22Rv1 (cell line): ENCODE measurements around the gene RTN4R.
A peak's percentile ranks its signal among the peaks of the same experiment; 100 is the strongest.

ENCODE experiments used
- H3K27ac ChIP-seq: fragments of 450-650 bp; 2 replicates; pipeline ENCODE4 v1.5.1; 2017
- ZFX ChIP-seq: fragments of 450-650 bp; IDR thresholded peaks from 2 replicates; pipeline ENCODE4 v1.6.1; 2017; ENCODE audit warnings: antibody characterized with exemption, borderline replicate concordance
- TF ChIP-seq, protein P1 (sequence below): fragments of 450-650 bp; IDR thresholded peaks from 2 replicates; pipeline ENCODE4 v1.5.1; 2017; ENCODE audit warnings: mild to moderate bottlenecking

RTN4R gene

DNA sequence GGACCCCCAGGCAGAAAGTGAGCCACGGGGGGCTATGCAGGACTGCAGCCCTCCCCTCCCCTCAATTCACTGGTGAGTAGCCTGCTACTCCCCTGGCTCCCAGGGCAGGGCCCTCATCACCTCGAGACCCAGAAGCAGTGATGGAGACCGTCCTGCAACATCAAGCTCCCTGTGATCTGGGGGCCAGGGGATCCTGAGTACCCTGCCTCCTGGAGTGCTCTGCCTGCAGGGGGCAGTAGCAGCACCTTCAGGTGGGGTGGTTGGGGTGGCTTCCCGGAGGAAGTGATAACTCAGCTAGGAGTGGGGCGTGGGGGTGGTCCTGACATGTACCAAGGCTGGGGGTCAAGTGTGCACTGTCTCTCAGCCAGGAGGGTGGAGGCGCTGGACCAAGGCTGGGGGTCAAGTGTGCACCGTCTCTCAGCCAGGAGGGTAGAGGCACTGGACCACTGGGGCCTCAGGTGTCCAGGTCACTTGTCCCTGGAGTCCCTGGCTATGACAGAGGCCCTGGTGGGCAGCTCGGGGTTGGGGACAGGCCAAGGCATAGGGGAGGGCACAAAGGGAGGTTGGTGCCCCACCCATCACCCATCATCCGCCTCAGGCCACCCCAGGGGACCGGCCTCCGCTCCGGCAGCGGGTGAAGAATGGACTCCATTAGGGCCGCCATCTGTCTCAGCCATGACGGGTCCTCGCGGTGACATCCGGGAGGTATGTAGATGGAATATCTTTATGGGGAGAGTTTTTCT is 9.4 kb downstream of the RTN4R start:
- no peak for TF ChIP-seq ZFX
- TF ChIP-seq, protein P1, sequence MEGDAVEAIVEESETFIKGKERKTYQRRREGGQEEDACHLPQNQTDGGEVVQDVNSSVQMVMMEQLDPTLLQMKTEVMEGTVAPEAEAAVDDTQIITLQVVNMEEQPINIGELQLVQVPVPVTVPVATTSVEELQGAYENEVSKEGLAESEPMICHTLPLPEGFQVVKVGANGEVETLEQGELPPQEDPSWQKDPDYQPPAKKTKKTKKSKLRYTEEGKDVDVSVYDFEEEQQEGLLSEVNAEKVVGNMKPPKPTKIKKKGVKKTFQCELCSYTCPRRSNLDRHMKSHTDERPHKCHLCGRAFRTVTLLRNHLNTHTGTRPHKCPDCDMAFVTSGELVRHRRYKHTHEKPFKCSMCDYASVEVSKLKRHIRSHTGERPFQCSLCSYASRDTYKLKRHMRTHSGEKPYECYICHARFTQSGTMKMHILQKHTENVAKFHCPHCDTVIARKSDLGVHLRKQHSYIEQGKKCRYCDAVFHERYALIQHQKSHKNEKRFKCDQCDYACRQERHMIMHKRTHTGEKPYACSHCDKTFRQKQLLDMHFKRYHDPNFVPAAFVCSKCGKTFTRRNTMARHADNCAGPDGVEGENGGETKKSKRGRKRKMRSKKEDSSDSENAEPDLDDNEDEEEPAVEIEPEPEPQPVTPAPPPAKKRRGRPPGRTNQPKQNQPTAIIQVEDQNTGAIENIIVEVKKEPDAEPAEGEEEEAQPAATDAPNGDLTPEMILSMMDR = peak; percentile 65
- H3K27ac ChIP-seq = no peak overlapping the region

DNA sequence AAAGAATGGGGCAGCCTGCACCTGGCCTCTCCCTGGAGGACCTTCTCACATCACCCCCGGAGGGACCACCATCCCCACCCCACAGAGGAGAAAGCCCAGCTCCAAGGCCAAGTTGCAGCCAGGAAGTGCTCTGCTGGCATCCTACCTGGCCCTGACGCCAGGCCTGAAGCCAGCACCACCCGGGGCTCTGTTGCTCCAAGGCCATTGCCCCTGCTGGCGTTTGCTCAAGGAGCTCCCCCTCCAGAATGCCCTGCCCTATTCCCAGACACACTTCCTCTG is 10.2 kb downstream of the RTN4R start:
- H3K27ac ChIP-seq = no peak overlapping the region
- TF ChIP-seq ZFX = no peak
- TF ChIP-seq, protein P1 = no peak

DNA sequence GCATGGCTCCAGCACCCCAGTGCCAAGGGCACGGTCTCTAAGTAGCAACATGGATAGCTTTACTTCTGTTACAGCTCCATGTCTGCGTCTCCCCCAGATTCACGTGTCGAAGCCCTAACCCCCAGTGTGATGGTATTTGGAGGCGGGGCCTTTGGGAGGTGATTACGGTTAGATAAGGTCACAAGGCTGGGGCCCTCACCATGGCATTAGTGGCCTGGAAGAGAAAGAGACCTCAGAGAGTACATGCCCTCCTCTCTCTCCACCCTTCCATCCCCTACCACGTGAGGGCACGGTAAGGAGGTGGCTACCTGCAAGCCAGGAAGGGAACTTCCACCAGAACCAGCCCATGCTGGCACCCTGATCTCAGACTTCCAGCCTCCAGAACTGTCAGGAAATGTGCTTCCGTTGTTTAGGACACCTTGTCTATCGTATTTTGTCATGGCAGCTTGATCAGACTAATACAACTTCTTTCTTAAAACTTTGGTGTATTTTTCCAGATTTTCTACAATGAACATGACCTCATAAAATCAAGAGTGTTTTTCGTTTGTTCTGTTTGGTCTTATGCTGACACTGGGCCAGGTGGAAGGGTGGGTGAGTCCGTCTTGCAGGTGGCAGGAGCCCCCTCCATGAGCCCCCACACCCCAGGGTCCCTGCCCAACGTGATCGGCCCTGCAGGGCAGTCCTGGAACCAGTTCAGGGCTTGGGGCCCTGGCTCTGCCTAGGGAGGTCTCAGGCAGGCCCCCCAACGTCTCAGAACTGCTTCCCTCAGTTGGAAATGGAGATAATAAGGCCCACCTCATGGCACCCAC is 10.7 kb downstream of the RTN4R start:
- H3K27ac ChIP-seq = no peak overlapping the region

DNA sequence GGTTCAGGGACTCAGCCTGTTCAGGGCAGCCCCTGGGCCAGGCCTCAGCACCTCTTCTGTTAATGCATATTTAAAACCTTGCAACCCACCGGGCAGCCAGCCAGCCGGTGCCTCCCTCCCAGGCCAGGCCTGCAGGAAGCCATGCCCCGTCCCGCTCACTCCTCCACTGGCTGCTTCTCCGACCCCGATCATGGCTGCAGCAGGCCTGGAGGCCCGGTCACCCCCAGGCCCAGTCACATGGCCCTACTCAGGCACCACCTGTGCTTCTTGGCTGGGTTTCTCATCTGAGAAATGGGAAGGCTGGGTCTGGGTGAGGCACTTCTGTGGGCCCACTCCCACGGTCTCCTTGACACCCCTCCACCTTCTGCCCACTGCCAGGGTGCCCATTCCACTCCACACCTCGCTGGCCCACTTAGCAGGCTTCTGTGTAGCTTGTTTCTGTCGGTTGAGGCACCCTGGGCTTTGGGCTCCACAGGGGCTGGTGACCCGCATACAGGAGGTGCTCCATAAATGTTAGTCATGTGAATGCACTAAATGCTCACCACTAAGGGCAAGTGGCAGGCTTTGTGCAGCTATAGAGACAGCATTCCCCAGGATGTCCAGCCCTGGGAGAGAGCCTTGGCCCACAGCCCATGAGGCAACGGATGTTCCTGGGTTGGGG is 11.4 kb downstream of the RTN4R start:
- TF ChIP-seq, protein P1 = no peak
- no peak for TF ChIP-seq ZFX
- no peak overlapping the region for H3K27ac ChIP-seq

More for the DNA sequence above, 10.7 kb downstream of the RTN4R start:
- TF ChIP-seq, protein P1 = no peak
- TF ChIP-seq ZFX = no peak

DNA sequence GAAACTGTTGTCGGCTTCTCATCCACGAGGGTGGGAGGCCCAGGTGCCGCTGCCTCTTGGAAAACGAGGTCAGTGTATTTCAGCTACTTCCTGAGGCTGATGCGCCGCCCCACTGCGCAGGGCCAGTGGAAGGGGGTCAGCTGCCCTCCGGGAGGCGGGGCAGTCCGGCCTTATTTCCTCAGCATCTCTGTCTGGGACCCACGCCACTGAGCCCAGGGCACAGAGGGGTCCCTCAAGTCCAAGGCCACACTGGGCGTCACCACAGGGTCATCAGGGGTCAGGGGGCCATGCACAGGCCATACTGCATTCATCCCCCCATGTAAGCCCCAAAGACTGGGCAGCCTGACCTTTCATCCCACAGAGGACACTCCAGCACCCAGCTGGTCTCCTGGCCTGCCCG is 12.1 kb downstream of the RTN4R start:
- TF ChIP-seq ZFX = no peak
- TF ChIP-seq, protein P1 = no peak
- no peak overlapping the region for H3K27ac ChIP-seq

DNA sequence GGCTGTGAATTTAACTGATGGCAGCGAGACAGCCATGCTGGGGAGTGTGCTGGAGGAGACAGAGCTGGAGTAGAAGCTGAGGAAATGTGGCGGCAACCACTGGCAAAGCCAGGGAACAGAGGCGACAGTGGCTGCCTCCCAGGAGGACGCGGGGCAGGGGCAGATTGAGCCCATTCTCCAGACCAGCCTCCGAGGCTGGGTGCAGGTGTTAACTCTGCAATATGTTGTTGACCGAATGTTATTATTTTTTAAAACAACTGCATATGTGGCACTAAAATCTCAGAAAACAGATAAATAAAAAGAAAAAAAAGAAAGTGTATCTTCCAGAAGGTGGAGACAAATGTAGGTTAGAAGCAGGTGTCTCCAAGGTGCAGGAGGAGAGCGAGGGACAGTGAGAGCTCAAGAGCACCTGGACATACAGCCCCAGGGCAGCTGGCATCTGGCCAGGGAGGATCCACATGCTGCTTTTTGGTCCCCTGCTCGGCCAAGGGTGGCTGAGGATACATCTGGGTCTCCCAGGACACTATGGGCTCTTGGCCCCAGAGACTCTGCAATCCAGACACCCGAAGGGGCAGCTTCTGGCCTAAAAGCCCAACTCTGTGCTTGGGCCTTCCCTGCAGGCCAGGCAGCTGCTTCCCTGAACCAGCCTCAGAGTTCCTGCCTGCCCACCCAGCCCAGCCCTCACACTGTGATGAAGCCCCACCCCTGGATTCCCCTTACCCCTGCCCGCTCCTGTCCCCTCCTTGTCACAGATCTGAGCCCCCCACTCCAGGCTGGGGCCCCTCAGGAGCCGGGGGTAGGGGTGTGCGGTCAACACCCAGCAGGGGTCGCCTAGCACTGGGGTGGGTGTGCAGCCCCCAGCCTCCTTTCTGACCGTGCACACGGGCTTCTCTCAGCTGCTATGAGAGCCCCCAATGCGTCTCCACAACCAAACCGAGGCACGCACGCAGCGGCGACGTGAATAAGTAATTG is 12.9 kb downstream of the RTN4R start:
- TF ChIP-seq, protein P1 = no peak
- TF ChIP-seq ZFX = no peak
- H3K27ac ChIP-seq = no peak overlapping the region
